H54 (cell line): ENCODE measurements around the gene CPE.
A peak's percentile ranks its signal among the peaks of the same experiment; 100 is the strongest.
"Not testable (repeated sequence)": the region's sequence is repeated elsewhere in the genome, so short reads cannot be mapped to it uniquely, and the experiment has no call there.

Experiments
- DNase-seq: peaks from one replicate; pipeline ENCODE4 v3.0.0; 2011; ENCODE audit warnings: low spot score, mixed read lengths; ENCODE audit not compliant: insufficient read length
- FAIRE-seq: peaks from 3 replicates; lab custom pipeline; 2011; peaks lifted over from hg19 to GRCh38; lab: Jason Lieb, UNC
- POLR2A ChIP-seq: IDR thresholded peaks from 2 replicates; pipeline ENCODE4 v1.6.1; 2011; ENCODE audit warnings: low read depth, mild to moderate bottlenecking, low read length

The CPE gene

GRCh38 chr4:165378745-165379677 lies at the start of gene CPE:
TSS of gene CPE (plus strand) at chr4:165379008. CDS start at chr4:165379222, 214 bp downstream.
- peak; percentile 35; the same call in 1 of the 2 replicates for TF ChIP-seq POLR2A
- no peak for FAIRE-seq
- DNase-seq = peak; percentile 41

DNA sequence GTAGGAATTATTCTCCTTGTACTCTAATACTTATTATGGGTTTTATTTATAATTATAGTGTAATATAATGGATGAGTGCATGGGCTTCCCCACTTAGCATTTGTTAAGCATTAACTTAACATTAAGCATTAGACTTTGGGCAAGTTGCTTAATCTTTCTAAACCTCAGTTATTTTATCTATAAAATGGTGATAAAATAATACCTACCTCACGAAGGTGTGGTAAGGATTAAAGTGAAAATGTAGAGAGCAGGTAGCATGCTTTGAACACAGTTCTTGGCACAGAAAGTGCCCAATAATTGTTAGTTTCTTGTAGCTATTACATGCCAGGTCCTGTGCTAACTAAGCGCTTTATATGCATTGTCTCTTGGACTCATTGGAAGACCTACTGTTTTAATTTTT lies 48.7 kb upstream of the CPE start:
- DNase-seq (no peak), FAIRE-seq (no peak)
- no peak for TF ChIP-seq POLR2A

- no peak for FAIRE-seq
- DNase-seq = no peak
- no peak for TF ChIP-seq POLR2A
These were observed 48.1 kb upstream of the CPE start for GRCh38 chr4:165330666-165331065.

GRCh38 chr4:165331359-165331758 lies 47.4 kb upstream of the CPE start:
- no peak for TF ChIP-seq POLR2A
- DNase-seq (no peak), FAIRE-seq (no peak)

DNA sequence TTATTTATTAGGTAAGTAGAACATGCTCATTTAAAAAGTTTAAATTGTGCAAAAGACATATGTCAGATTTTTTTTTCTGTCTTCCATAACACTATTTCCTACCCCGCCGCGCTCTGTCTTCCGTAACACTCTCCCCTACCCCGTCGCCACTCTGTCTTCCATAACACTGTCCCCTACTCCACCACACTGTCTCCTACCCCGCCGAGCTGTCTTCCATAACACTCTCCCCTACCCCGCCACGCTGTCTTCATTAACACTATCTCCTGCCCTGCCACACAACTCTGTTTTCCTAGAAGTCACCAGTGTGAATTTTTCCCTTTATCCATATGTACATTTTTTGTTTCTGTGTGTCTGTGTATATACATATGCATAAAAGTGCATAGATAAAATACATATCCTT lies 47.0 kb upstream of the CPE start:
- FAIRE-seq = no peak
- TF ChIP-seq POLR2A = no peak
- DNase-seq = no peak

- no peak for TF ChIP-seq POLR2A
- no peak for DNase-seq
- FAIRE-seq = no peak
These were observed 46.3 kb upstream of the CPE start for GRCh38 chr4:165332502-165332901.

DNA sequence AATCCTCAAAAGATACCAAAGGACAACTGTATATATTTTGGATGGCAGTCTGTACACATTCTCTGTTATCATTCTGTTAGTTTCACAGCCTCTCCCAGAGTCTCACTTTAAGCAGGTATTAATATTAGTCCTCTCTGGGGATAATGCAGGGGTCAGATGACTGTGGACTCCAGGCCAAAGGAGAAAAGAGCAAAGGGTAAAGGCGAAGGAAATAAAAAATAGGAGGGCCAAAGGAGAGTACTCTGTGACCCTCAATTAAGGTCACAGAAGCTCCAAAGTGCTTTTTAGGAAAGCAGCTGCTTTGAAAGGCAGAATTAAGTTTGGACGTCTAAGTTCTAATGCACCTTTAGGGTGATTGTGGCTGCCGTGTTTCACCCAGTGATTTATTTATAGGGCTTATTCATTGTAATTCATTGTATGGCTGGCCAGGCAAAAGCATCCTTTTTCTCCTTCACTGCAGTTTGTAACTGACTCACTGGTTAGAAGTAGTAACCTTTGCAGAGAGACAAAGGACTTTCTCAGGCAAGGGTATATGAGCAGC lies 43.6 kb upstream of the CPE start:
- TF ChIP-seq POLR2A = no peak
- FAIRE-seq = no peak
- no peak for DNase-seq

DNA sequence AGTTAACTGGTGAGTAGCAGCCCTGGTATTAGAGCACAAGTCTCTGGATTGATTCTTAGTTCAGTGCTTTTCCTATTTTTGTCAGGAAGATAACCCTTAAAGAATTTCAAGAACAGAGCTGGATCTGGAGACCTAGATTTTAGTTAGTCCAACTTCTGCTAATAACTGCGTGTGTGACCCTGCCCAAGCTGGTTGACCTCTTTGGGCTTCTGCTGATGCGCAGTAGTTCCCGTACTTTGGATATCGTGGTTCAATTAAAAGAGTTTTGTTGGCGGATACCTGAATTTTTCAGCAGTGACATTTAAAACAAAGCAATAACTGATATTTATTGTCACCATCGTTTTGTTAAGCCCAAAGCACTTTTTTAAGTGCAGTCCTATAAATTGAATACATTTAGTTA lies 42.1 kb upstream of the CPE start:
- no peak for DNase-seq
- no peak for FAIRE-seq

GRCh38 chr4:165342340-165342739 lies 36.5 kb upstream of the CPE start:
- DNase-seq, FAIRE-seq: not testable (repeated sequence)

More for the DNA sequence above, 42.1 kb upstream of the CPE start:
- TF ChIP-seq POLR2A = no peak

DNA sequence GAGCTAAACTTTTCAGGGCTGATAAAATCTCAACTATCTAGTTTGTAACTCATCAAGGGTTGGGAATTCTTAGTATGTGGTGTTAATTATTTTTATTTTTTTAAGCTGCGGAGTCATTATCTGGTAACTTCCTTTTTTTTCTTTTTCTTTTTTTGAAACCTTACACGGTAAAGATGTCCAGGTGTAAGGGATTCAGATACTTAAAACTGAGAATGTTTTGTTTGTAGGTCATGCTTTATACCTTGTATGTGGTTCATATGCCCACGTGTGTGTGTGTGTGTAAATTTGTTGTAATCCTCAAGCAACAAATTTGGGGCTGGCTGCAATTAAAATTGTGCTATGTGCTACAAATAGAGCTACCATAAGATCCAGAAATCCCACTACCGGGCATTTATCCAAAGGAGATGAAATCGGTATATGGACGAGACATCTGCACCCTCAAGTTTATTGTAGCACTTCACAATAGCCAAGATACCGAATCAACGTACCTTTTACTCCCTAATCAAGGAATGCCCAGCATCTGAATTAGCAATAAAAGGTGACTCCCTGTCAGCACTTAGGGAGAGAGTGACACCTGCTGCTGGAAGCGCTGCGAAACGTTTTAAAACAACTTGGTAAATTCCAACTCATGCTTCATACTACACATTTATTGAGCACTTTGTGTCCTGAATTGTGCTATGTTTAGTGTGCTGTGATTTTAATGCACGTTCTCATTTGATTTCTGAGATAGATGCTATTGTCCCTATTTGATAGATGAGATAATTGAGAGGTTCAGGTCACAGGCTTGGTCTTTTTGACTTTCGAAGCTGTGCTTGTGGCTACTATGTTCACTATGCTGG lies 35.2 kb upstream of the CPE start:
- FAIRE-seq (no peak), DNase-seq (no peak)
- TF ChIP-seq POLR2A = no peak

DNA sequence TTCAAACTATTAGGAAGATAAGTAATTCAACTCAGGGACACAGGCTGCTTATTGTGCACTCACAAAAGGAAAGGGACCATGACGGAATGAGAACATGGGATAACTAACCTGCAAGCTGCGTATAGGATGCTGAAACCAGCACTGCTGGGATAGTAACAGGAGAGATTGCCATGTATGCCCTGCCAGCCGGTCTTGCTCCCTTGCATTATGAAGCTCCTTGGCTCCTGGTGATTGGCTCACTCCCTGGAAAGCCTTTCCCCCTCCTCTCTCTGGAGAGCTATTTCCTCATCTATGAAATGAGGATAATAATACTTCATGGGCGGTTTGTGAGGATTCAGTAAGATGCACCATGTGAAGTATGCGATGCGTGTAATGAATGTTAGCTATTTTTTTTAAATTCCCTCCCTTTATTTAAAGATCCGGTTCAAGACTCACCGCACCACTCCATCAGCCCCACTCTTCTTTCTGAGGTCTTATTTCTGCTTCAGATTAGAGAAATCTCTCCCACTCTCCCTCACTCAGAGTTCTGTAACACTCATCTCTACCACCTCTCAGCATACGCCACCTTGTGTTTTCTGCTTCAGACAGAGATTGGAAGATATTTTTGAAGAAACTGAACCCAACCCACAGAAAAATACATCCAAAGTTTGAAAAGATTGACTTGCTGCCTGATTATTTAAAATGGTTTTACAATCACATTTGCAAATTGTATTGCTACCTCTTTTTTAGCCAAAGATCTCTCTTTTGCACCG lies 33.0 kb upstream of the CPE start:
- no peak for TF ChIP-seq POLR2A
- no peak for FAIRE-seq
- no peak for DNase-seq

GRCh38 chr4:165347647-165348569 lies 30.9 kb upstream of the CPE start:
- FAIRE-seq = no peak
- no peak for DNase-seq
- TF ChIP-seq POLR2A = no peak
